ENCODE data around the gene SLC37A2.

The SLC37A2 gene

GRCh38 chr11:125074511-125075241 is 11.6 kb downstream of the SLC37A2 start:
- peak overlapping the region; percentile 86 for H3K27ac Mint-ChIP-seq
- ATAC-seq (ENCODE audit: low read depth) (no peak), DNase-seq (ENCODE audit: low spot score in 2 of 2) (no peak)
- H3K27me3 Mint-ChIP-seq = no peaks in the 10 kb centered on the region
- no peaks in the 10 kb centered on the region for H3K9me3 Mint-ChIP-seq
- peaks cover 38% of the 10 kb centered on the region for H3K4me1 Mint-ChIP-seq
- peaks cover 5% of the 10 kb centered on the region for H3K36me3 Mint-ChIP-seq
- no peak overlapping the region for H3K4me3 Mint-ChIP-seq

DNA sequence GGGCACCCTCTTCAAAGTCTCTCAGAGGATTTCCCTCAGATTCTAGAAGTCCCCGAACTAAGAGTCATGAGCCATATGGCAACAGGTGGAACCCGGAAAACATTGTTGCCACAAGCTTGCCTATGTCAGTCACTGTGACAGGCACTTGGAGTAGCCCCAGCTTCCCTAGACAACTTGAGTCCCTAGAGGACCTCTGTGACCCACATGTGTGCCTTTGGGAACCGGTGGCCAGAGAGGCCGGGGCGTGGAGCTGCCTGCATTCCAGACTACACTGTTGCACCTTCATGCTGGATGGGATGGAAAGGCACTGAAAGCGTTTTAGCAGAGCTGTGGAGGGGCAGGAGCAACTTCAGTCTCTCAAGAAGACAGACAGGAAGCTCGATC is 12.1 kb downstream of the SLC37A2 start:
- ATAC-seq (ENCODE audit: low read depth) = no peak
- Mint-ChIP-seq H3K27ac (no peak overlapping the region), H3K27me3 (no peaks in the 10 kb centered on the region), H3K36me3 (peaks cover 5% of the 10 kb centered on the region), H3K4me1 (peaks cover 33% of the 10 kb centered on the region), H3K4me3 (no peak overlapping the region), H3K9me3 (no peaks in the 10 kb centered on the region)
- no peak for DNase-seq (ENCODE audit: low spot score in 2 of 2)

DNA sequence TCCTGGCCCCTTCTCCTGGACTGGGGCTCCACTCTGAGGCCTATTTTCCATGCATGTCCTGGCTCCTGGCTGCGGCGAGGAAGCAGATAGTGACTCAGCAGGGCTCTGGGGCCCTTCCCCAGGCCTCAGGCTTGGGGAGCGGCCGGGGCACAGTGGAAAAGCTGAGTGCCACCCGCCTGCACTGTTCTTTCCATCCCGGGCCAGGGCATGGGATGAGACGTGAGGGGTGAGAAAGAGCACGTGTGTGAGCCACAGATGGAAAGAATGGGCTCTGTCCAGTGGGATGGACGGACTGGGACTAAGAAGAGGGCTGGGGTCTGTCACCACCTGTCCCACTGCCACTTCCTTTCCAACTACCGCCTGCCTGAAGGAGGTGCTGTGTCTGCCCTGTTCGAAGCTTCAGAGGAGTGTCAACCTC is 12.8 kb downstream of the SLC37A2 start:
- no peak overlapping the region for H3K4me3 Mint-ChIP-seq
- H3K9me3 Mint-ChIP-seq = no peaks in the 10 kb centered on the region
- peaks cover 26% of the 10 kb centered on the region for H3K4me1 Mint-ChIP-seq
- H3K27ac Mint-ChIP-seq = no peak overlapping the region
- no peak for DNase-seq (ENCODE audit: low spot score in 2 of 2)
- ATAC-seq (ENCODE audit: low read depth) = no peak
- no peaks in the 10 kb centered on the region for H3K27me3 Mint-ChIP-seq
- H3K36me3 Mint-ChIP-seq = peaks cover 5% of the 10 kb centered on the region

DNA sequence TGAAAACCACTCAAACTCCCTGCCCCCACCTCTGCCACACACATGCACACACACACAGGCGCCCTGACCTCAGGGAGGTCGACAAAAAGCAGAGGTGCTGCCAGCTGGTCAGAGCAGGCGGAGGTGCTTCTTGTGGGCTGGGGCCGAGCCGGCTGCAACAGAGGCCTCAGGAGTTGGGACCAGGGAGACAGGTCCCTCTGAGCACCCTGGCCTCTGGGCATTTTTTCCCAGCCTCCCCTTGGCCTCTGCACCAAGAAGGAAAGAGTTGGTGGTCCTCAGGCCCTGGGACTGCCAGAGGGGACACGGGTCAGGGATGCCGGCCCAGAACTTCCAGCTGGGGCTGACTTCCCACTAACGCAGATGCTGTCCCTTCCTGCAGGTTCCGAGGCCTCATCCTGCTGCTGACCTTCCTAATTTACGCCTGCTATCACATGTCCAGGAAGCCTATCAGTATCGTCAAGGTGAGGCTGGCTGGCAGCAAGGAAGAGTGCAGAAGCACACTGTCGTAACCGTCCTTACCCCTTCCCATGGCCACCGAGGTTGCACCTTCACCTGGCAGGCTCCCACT is 13.4 kb downstream of the SLC37A2 start:
- H3K9me3 Mint-ChIP-seq = no peaks in the 10 kb centered on the region
- peaks cover 20% of the 10 kb centered on the region for H3K4me1 Mint-ChIP-seq
- no peak for DNase-seq (ENCODE audit: low spot score in 2 of 2)
- no peaks in the 10 kb centered on the region for H3K27me3 Mint-ChIP-seq
- H3K36me3 Mint-ChIP-seq = peaks cover 5% of the 10 kb centered on the region
- no peak overlapping the region for H3K4me3 Mint-ChIP-seq
- ATAC-seq (ENCODE audit: low read depth) = no peak
- H3K27ac Mint-ChIP-seq = no peak overlapping the region

DNA sequence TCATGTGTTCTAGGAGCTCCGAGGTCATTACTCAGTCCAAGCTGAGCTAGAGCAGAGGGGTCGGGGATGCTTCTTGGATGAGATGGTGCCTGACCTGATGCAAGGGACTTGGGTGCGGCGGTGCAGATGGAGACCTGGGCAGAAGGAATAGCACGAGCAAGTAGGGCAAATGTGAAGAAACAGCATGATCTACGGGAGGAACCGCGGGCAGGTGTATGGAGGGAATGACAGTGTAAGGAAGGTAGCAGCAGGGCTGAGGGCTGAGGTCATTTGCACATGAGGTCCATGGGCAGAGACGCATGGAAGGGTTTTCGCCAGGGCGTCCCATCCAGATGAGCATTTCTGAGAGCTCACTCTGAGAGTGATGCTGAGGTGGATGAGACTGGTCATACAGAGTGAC is 14.9 kb downstream of the SLC37A2 start:
- Mint-ChIP-seq H3K4me1 (peaks cover 7% of the 10 kb centered on the region), H3K27ac (no peak overlapping the region), H3K36me3 (peaks cover 9% of the 10 kb centered on the region), H3K4me3 (no peak overlapping the region), H3K9me3 (no peaks in the 10 kb centered on the region), H3K27me3 (no peaks in the 10 kb centered on the region)
- ATAC-seq (ENCODE audit: low read depth) (no peak), DNase-seq (ENCODE audit: low spot score in 2 of 2) (no peak)

GRCh38 chr11:125078516-125079140 is 15.5 kb downstream of the SLC37A2 start:
- peaks cover 7% of the 10 kb centered on the region for H3K4me1 Mint-ChIP-seq
- DNase-seq (ENCODE audit: low spot score in 2 of 2) = no peak
- H3K36me3 Mint-ChIP-seq = peaks cover 9% of the 10 kb centered on the region
- no peak overlapping the region for H3K27ac Mint-ChIP-seq
- H3K4me3 Mint-ChIP-seq = no peak overlapping the region
- ATAC-seq (ENCODE audit: low read depth) = no peak
- H3K9me3 Mint-ChIP-seq = no peaks in the 10 kb centered on the region
- no peaks in the 10 kb centered on the region for H3K27me3 Mint-ChIP-seq

DNA sequence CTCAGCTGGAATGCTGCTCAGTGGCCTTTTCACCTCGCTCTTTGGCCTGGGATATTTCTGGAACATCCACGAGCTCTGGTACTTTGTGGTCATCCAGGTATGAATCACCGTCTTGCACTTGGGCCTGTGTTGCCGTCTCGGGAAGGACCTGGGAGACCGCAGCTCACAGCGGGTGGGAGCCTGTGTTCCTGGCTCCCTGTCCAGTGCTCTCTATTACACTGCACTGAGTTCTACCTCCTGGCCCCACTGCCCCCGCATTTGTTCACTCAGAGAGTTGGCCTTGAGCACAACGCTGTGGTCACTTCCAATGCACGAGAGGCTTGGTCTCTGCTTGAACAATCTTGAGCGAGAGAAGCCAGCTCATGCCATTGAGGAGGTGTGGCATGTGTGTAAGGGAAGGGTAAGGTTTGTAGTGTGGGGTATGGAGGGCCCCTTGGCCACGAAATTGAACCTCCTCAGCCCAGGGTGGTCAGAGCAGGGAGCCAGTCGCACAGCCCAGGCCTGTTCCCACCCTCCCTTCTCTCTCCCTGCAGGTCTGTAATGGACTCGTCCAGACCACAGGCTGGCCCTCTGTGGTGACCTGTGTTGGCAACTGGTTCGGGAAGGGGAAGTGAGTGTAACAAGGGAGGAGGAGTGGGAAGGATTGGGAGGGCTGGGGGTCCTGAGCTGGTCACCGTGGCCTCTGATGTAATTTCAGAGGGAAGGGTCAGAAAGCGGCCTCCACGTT is 16.2 kb downstream of the SLC37A2 start:
- H3K27ac Mint-ChIP-seq = no peak overlapping the region
- peaks cover 12% of the 10 kb centered on the region for H3K36me3 Mint-ChIP-seq
- peaks cover under 1% of the 10 kb centered on the region for H3K4me1 Mint-ChIP-seq
- no peak for ATAC-seq (ENCODE audit: low read depth)
- no peak overlapping the region for H3K4me3 Mint-ChIP-seq
- H3K27me3 Mint-ChIP-seq = no peaks in the 10 kb centered on the region
- H3K9me3 Mint-ChIP-seq = no peaks in the 10 kb centered on the region
- no peak for DNase-seq (ENCODE audit: low spot score in 2 of 2)

GRCh38 chr11:125079878-125080530 is 16.9 kb downstream of the SLC37A2 start:
- H3K36me3 Mint-ChIP-seq = peaks cover 14% of the 10 kb centered on the region
- H3K4me1 Mint-ChIP-seq = no peaks in the 10 kb centered on the region
- ATAC-seq (ENCODE audit: low read depth) = no peak
- no peak for DNase-seq (ENCODE audit: low spot score in 2 of 2)
- H3K27ac Mint-ChIP-seq = no peak overlapping the region
- H3K9me3 Mint-ChIP-seq = no peaks in the 10 kb centered on the region
- no peak overlapping the region for H3K4me3 Mint-ChIP-seq
- H3K27me3 Mint-ChIP-seq = no peaks in the 10 kb centered on the region

GRCh38 chr11:125080531-125080911 is 17.4 kb downstream of the SLC37A2 start:
- Mint-ChIP-seq H3K36me3 (peaks cover 15% of the 10 kb centered on the region), H3K27me3 (no peaks in the 10 kb centered on the region), H3K9me3 (no peaks in the 10 kb centered on the region), H3K4me1 (no peaks in the 10 kb centered on the region), H3K27ac (no peak overlapping the region), H3K4me3 (no peak overlapping the region)
- ATAC-seq (ENCODE audit: low read depth) (no peak), DNase-seq (ENCODE audit: low spot score in 2 of 2) (no peak)

DNA sequence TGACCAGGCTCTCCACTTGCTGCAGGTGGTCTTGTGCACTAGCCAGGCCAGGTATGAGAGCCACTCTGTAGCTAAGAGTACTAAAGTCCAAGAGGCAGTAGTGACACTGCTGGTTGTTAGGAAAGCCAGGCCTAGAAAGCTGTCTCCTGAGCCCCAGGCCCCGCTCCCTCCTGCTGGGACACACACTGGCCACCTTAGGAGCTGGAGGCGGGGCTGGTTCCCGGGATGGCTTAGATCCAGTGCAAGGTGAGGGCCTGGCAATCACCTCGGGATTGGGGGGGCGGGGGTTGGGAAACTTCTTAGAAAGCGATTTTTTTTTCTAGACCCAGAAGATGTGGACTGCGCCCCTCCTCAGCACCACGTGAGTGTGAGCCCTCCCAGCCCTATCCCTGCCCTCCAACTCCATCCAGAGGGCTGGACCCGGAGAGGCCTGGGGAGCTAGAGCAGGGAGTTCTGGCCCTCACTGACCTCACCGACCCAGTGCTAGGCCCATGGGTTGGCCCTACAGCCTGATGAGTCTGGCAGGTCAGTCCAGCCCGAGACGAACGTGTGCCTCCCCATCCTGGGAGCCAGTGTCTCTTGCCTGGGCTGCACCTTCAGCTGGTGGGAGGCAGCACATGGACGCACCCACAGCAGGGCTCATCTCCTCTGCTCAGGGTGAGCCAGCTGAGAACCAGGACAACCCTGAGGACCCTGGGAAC is 18.1 kb downstream of the SLC37A2 start:
- Mint-ChIP-seq H3K4me3 (no peak overlapping the region), H3K4me1 (no peaks in the 10 kb centered on the region), H3K9me3 (no peaks in the 10 kb centered on the region), H3K27ac (no peak overlapping the region), H3K27me3 (no peaks in the 10 kb centered on the region), H3K36me3 (peaks cover 19% of the 10 kb centered on the region)
- DNase-seq (ENCODE audit: low spot score in 2 of 2) (no peak), ATAC-seq (ENCODE audit: low read depth) (no peak)

GRCh38 chr11:125082040-125082439 is 18.9 kb downstream of the SLC37A2 start:
- peaks cover 19% of the 10 kb centered on the region for H3K36me3 Mint-ChIP-seq
- H3K9me3 Mint-ChIP-seq = no peaks in the 10 kb centered on the region
- peak overlapping the region; percentile 28 for H3K27ac Mint-ChIP-seq

GRCh38 chr11:125082611-125083311 is 19.7 kb downstream of the SLC37A2 start:
- H3K9me3 Mint-ChIP-seq = no peaks in the 10 kb centered on the region
- ATAC-seq (ENCODE audit: low read depth) = no peak
- no peak overlapping the region for H3K4me3 Mint-ChIP-seq
- H3K27ac Mint-ChIP-seq = peak overlapping the region; percentile 28
- no peak for DNase-seq (ENCODE audit: low spot score in 2 of 2)
- H3K27me3 Mint-ChIP-seq = no peaks in the 10 kb centered on the region
- H3K4me1 Mint-ChIP-seq = peaks cover 2% of the 10 kb centered on the region
- peaks cover 19% of the 10 kb centered on the region for H3K36me3 Mint-ChIP-seq

More at GRCh38 chr11:125082040-125082439, 18.9 kb downstream of the SLC37A2 start:
- DNase-seq (ENCODE audit: low spot score in 2 of 2) (no peak), ATAC-seq (ENCODE audit: low read depth) (no peak)
- no peaks in the 10 kb centered on the region for H3K27me3 Mint-ChIP-seq
- peaks cover 2% of the 10 kb centered on the region for H3K4me1 Mint-ChIP-seq
- H3K4me3 Mint-ChIP-seq = no peak overlapping the region
